Smooth muscle cell of the coronary artery (primary cell): ENCODE measurements around the gene SNAI1. TPM values are rescaled to one million over a fixed set of nuclear protein-coding genes. Genes with fewer than 3 reads are reported as not detected.

Experiments used
- total RNA-seq: library from RNA; depleted of rRNA; stranded (reverse); fragments of >200 nt; gene quantifications from 2 replicates; pipeline ENCODE4 v1.2.3, GENCODE V29; 2014; ENCODE audit warnings: low replicate concordance

Gene SNAI1
- 0.23 and 2.9 TPM in 2 replicates for total RNA-seq

DNA sequence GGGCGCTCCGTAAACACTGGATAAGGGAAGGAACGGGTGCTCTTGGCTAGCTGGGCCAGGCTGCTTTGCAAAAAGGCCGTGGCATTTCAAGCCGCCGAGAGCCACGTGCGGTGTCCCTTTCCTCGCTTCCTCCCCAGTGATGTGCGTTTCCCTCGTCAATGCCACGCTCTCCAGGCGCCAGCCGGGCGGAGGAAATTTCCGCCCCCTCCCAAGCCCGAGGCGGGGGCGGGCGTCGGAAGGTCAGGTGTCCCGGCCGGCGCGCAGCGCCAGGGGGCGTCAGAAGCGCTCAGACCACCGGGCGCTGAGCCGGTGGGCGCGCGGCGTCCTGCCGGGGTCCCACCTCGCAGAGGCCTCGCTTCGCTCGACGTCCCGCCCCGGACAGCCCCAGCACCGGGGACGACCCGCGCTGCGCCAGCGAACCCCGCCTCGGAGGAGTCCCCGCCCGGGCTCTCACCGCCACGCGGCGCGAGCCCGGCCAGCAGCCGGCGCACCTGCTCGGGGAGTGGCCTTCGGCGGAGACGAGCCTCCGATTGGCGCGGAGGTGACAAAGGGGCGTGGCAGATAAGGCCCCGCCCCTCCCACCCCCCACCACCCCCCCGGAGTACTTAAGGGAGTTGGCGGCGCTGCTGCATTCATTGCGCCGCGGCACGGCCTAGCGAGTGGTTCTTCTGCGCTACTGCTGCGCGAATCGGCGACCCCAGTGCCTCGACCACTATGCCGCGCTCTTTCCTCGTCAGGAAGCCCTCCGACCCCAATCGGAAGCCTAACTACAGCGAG is at the start of gene SNAI1:
Gene SNAI1, plus strand, starts transcription at position 635 of the 777 bp plus-strand sequence. Its CDS starts 80 bp downstream, at position 715.

GRCh38 chr20:49936153-49937026 is 46.4 kb upstream of the SNAI1 start, which contains the start of gene RNF114:
RNF114 (plus strand) TSS chr20:49936397; CDS start chr20:49936413, 16 bp downstream.

Other genes with a start within 250 kb of the SNAI1 start
- gene SLC9A8, start 170.2 kb upstream of the SNAI1 start, total RNA-seq = 4.1 and 9.5 TPM in 2 replicates
- gene SPATA2, start 67.5 kb upstream of the SNAI1 start, total RNA-seq = 0.59 and 0.98 TPM in 2 replicates
- 40.3 and 76.1 TPM in 2 replicates for gene RNF114, start 46.6 kb upstream of the SNAI1 start, total RNA-seq
- 18.3 and 36.0 TPM in 2 replicates for gene UBE2V1, start 130.2 kb downstream of the SNAI1 start, total RNA-seq
- 12.6 and 13.4 TPM in 2 replicates for gene PEDS1, start 170.7 kb downstream of the SNAI1 start, total RNA-seq
- gene CEBPB, start 207.8 kb downstream of the SNAI1 start, total RNA-seq = 29.7 and 42.6 TPM in 2 replicates